ENCODE measurements around the gene HSF5.
A peak's percentile ranks its signal among the peaks of the same experiment; 100 is the strongest.

Gene HSF5

GRCh38 chr17:58420827-58421226 is 67.4 kb downstream of the HSF5 start:
- Histone ChIP-seq H3K27ac (replicated peaks) (no peak overlapping the region), H3K27me3 (ENCODE audit: insufficient read depth, poor library complexity, severe bottlenecking) (peaks cover 11% of the 10 kb centered on the region), H3K4me3 (replicated peaks; ENCODE audit: insufficient read depth, low read length) (no peak overlapping the region)
- DNase-seq (ENCODE audit: low read depth in 1 of 2, low spot score in 1 of 2), result no peak
- TF ChIP-seq, protein P1, sequence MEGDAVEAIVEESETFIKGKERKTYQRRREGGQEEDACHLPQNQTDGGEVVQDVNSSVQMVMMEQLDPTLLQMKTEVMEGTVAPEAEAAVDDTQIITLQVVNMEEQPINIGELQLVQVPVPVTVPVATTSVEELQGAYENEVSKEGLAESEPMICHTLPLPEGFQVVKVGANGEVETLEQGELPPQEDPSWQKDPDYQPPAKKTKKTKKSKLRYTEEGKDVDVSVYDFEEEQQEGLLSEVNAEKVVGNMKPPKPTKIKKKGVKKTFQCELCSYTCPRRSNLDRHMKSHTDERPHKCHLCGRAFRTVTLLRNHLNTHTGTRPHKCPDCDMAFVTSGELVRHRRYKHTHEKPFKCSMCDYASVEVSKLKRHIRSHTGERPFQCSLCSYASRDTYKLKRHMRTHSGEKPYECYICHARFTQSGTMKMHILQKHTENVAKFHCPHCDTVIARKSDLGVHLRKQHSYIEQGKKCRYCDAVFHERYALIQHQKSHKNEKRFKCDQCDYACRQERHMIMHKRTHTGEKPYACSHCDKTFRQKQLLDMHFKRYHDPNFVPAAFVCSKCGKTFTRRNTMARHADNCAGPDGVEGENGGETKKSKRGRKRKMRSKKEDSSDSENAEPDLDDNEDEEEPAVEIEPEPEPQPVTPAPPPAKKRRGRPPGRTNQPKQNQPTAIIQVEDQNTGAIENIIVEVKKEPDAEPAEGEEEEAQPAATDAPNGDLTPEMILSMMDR (IDR thresholded peaks at IDR 0.05; ENCODE audit: insufficient read depth, low read length), result no peak
- TF ChIP-seq POLR2AphosphoS5 (IDR thresholded peaks at IDR 0.05; ENCODE audit: low read depth), result no peak
- TF ChIP-seq REST (IDR thresholded peaks at IDR 0.05; ENCODE audit: insufficient replicate concordance, low read depth), result no peak
- no peak for TF ChIP-seq SPI1 (IDR thresholded peaks at IDR 0.05; ENCODE audit: borderline replicate concordance, low read depth)
- TF ChIP-seq GABPA (IDR thresholded peaks at IDR 0.05; ENCODE audit: low read depth), result no peak

GRCh38 chr17:58417300-58418092 is 70.7 kb downstream of the HSF5 start, which contains the start of gene RNF43:
Gene RNF43, minus strand, starts transcription at chr17:58417534. Its CDS starts 1,957 bp downstream, at chr17:58415577.
- Histone ChIP-seq H3K27ac (replicated peaks) (no peak within 1 kb of the TSS), H3K4me3 (replicated peaks; ENCODE audit: insufficient read depth, low read length) (no peak within 1 kb of the TSS), H3K27me3 (ENCODE audit: insufficient read depth, poor library complexity, severe bottlenecking) (peaks cover 11% of the 10 kb centered on the region)
- TF ChIP-seq SPI1 (IDR thresholded peaks at IDR 0.05; ENCODE audit: borderline replicate concordance, low read depth) (no peak), REST (IDR thresholded peaks at IDR 0.05; ENCODE audit: insufficient replicate concordance, low read depth) (no peak), POLR2AphosphoS5 (IDR thresholded peaks at IDR 0.05; ENCODE audit: low read depth) (no peak), GABPA (IDR thresholded peaks at IDR 0.05; ENCODE audit: low read depth) (no peak)
- TF ChIP-seq, protein P1 (IDR thresholded peaks at IDR 0.05; ENCODE audit: insufficient read depth, low read length), result peak; percentile 52
- DNase-seq (ENCODE audit: low read depth in 1 of 2, low spot score in 1 of 2), result peak; percentile 49 to 87

GRCh38 chr17:58416937-58417299 is 71.3 kb downstream of the HSF5 start:
- Histone ChIP-seq H3K27ac (replicated peaks) (no peak overlapping the region), H3K27me3 (ENCODE audit: insufficient read depth, poor library complexity, severe bottlenecking) (peaks cover 8% of the 10 kb centered on the region), H3K4me3 (replicated peaks; ENCODE audit: insufficient read depth, low read length) (no peak overlapping the region)
- no peak for DNase-seq (ENCODE audit: low read depth in 1 of 2, low spot score in 1 of 2)
- TF ChIP-seq GABPA (IDR thresholded peaks at IDR 0.05; ENCODE audit: low read depth), result no peak
- TF ChIP-seq SPI1 (IDR thresholded peaks at IDR 0.05; ENCODE audit: borderline replicate concordance, low read depth), result no peak
- no peak for TF ChIP-seq POLR2AphosphoS5 (IDR thresholded peaks at IDR 0.05; ENCODE audit: low read depth)
- TF ChIP-seq REST (IDR thresholded peaks at IDR 0.05; ENCODE audit: insufficient replicate concordance, low read depth), result no peak
- TF ChIP-seq, protein P1 (IDR thresholded peaks at IDR 0.05; ENCODE audit: insufficient read depth, low read length), result no peak

Measured in HL-60 (cell line).